Vagina (tissue), 2 donors: ENCODE results near the gene CTSH. TPM values are rescaled to one million over a fixed set of nuclear protein-coding genes. Genes with fewer than 3 reads are reported as not detected.

Experiments
- DNase-seq, 2 donors: peaks; one replicate each; pipeline ENCODE4 v3.0.0-alpha.2; 2017; ENCODE audit errors: extremely low spot score in 2 of 2
- H3K27ac ChIP-seq: fragments of 200-600 bp; sonication (generic); one replicate; pipeline ENCODE4 v1.5.1; 2019
- H3K27me3 ChIP-seq: fragments of 200-600 bp; sonication (generic); one replicate; pipeline ENCODE4 v1.5.1; 2019
- H3K36me3 ChIP-seq, 2 donors: fragments of 200-600 bp; sonication (generic); one replicate each; pipeline ENCODE4 v1.5.1; 2017 to 2019
- H3K4me1 ChIP-seq: fragments of 200-600 bp; sonication (generic); one replicate; pipeline ENCODE4 v1.5.1; 2019
- H3K4me3 ChIP-seq, 2 donors: fragments of 200-600 bp; sonication (generic); 1 replicate in 1 of 2; 2 replicates in 1 of 2; pipeline ENCODE4 v1.5.1; 2016 to 2019
- H3K9me3 ChIP-seq: fragments of 200-600 bp; sonication (generic); one replicate; pipeline ENCODE4 v1.5.1; 2019
- POLR2A ChIP-seq, 2 donors: fragments of 450-650 bp; IDR thresholded peaks; one replicate each; pipeline ENCODE4 v1.6.1; 2017; ENCODE audit warnings: antibody characterized with exemption in 2 of 2, mild to moderate bottlenecking in 2 of 2, moderate library complexity in 2 of 2
- POLR2AphosphoS5 ChIP-seq, 2 donors: sonication (generic); formaldehyde crosslinking; IDR thresholded peaks; one replicate each; pipeline ENCODE4 v1.9.0; 2017; ENCODE audit warnings: antibody characterized with exemption in 2 of 2, mild to moderate bottlenecking in 2 of 2, low read depth in 1 of 2; ENCODE audit not compliant: insufficient read depth in 1 of 2
- intact Hi-C: fragments of 100-400 bp; cut with DNase I; formaldehyde crosslinking; loops from one replicate; pipeline ENCODE4 v1.15.1; 2023
- total RNA-seq: library from RNA; depleted of rRNA; stranded (reverse); fragments of >200 nt; gene quantifications from one replicate; pipeline ENCODE4 v1.2.3, GENCODE V29; 2016
- TF ChIP-seq, protein P1 (sequence below), 3 experiments: fragments of 450-650 bp in 2 of 3; fragments of 200-600 bp in 1 of 3; sonication (generic) in 1 of 3; IDR thresholded peaks; one replicate each; pipeline ENCODE4 v1.5.1; 2017 to 2019; ENCODE audit warnings: antibody characterized with exemption in 3 of 3, mild to moderate bottlenecking in 2 of 3, moderate library complexity in 2 of 3

CTSH gene
- total RNA-seq, 1 donor from 2014 or later, result 110 TPM

DNA sequence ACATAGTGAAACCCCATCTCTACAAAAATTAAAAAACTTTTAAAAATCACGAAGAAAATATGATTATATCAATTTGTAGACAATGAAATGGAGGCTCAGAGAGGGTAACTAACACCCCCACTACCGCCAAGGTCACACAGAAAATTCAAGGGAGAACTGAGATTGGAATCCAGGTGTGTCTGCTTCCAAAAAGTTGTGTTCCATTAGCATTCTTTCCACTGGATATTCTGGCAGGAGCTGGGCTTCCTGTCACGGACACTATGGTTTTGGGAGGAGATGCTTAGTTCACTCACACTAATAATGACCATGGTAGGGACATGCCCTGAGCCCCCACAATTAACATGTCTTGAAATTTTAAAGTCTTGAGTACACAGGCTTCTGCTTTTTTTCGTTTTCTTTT is 28.8 kb downstream of the CTSH start:
- TF ChIP-seq POLR2A (IDR thresholded peaks at IDR 0.05) (no peak), POLR2AphosphoS5 (IDR thresholded peaks at IDR 0.05; ENCODE audit: insufficient read depth in 1 of 2, low read depth in 1 of 2) (no peak)
- TF ChIP-seq, protein P1, sequence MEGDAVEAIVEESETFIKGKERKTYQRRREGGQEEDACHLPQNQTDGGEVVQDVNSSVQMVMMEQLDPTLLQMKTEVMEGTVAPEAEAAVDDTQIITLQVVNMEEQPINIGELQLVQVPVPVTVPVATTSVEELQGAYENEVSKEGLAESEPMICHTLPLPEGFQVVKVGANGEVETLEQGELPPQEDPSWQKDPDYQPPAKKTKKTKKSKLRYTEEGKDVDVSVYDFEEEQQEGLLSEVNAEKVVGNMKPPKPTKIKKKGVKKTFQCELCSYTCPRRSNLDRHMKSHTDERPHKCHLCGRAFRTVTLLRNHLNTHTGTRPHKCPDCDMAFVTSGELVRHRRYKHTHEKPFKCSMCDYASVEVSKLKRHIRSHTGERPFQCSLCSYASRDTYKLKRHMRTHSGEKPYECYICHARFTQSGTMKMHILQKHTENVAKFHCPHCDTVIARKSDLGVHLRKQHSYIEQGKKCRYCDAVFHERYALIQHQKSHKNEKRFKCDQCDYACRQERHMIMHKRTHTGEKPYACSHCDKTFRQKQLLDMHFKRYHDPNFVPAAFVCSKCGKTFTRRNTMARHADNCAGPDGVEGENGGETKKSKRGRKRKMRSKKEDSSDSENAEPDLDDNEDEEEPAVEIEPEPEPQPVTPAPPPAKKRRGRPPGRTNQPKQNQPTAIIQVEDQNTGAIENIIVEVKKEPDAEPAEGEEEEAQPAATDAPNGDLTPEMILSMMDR (IDR thresholded peaks at IDR 0.05), result no peak
- Histone ChIP-seq H3K36me3 (peaks cover 0 to 11% of the 10 kb centered on the region in 2 donors), H3K4me1 (peaks cover 47% of the 10 kb centered on the region), H3K27me3 (no peaks in the 10 kb centered on the region), H3K4me3 (no peak overlapping the region), H3K9me3 (no peaks in the 10 kb centered on the region), H3K27ac (peak overlapping the region; percentile 90)
- no peak for DNase-seq
- intact Hi-C loops, result loop anchor here (10.0 kb wide), 1 partner anchor 59 kb away; no protein-coding TSS in a partner anchor

DNA sequence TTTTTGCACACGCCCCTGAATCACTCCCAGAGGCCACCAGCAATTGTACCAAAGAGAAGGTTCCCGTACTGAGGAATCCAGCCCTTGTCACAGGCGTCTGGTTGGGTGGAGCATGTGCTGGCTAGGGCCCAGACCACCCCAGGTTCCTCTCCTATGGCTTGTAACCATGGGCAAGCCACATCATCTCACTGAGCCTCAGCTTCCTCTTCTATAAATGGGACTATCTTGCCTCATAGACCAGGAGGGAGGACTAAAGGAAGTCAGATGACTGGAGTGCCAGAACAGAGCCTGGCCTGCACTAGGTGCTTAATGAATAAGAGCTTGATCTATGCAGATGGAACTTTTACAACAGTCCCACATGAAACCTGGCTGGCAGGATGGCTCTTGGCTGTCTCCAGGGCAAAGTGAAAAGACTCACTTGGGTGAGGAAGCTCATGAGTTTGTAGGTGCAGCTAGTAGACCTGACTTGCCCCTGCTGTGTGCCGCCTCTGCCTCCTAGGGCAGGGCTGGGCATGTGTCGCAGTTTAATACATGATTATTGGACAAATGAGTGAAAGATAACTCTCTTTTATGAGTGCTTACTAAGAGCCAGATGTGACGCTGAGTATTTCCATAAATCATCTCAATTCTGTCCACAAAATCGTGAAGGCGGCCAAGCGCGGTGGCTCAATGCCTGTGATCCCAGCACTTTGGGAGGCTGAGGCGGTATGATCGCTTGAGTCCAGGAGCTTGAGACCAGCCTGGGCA is 29.3 kb downstream of the CTSH start:
- peak in 1 of 2 donors; percentile 96 for DNase-seq
- Histone ChIP-seq H3K36me3 (peaks cover 0 to 10% of the 10 kb centered on the region in 2 donors), H3K27me3 (no peaks in the 10 kb centered on the region), H3K27ac (peak overlapping the region; percentile 90), H3K9me3 (no peaks in the 10 kb centered on the region), H3K4me1 (peaks cover 47% of the 10 kb centered on the region), H3K4me3 (no peak overlapping the region)
- TF ChIP-seq POLR2A (IDR thresholded peaks at IDR 0.05) (no peak), POLR2AphosphoS5 (IDR thresholded peaks at IDR 0.05; ENCODE audit: insufficient read depth in 1 of 2, low read depth in 1 of 2) (peak; percentile 60 to 77)
- TF ChIP-seq, protein P1 (IDR thresholded peaks at IDR 0.05), result no peak
- intact Hi-C loops, result loop anchor here (10.0 kb wide), 1 partner anchor 59 kb away; no protein-coding TSS in a partner anchor

DNA sequence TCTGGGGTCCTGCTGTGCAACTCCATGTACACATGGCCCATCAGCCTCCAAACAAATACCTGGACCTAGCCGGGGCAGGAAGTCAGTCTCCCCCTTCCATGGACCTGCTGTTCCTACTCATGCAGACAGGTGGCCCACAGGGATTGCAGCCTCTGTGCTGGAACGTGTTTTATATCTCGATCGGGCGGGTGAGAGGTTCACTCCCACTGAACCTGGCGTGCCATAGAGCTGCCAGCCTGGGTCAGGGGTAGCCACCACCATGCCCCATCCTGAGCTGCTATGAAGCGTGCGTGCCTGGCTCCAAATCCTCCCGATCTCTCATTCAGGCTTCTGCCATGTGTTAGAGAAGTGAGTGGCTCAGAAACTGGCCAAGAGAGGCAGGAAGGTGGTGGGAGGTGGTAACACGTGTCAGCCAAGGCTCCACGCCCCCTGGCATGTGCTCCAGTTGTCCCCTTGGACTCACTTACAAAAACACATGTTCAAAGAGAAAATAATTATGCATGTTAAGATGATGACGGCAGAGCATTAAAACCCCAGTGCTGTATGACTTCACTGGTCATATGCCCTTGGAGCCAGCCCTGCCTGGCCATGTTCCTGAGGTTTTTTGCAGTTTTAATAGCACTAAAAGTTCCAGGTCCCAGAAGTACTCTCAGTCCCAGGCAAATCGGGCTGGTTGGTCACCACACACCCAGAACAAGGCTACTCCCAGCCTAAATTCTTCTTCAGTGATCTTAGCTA is 30.6 kb downstream of the CTSH start:
- intact Hi-C loops, result loop anchor here (10.0 kb wide), 1 partner anchor 61 kb away; no protein-coding TSS in a partner anchor
- H3K27ac ChIP-seq, result peak overlapping the region; percentile 90
- peak in 1 of 2 donors; percentile 94 for DNase-seq
- H3K36me3 ChIP-seq, result peaks cover 0 to 7% of the 10 kb centered on the region in 2 donors
- no peaks in the 10 kb centered on the region for H3K27me3 ChIP-seq
- peaks cover 47% of the 10 kb centered on the region for H3K4me1 ChIP-seq
- TF ChIP-seq POLR2A (IDR thresholded peaks at IDR 0.05) (no peak), POLR2AphosphoS5 (IDR thresholded peaks at IDR 0.05; ENCODE audit: insufficient read depth in 1 of 2, low read depth in 1 of 2) (peak; percentile 76 to 79)
- TF ChIP-seq, protein P1 (IDR thresholded peaks at IDR 0.05), result peak; percentile 38 to 64 (median 48)
- H3K9me3 ChIP-seq, result no peaks in the 10 kb centered on the region
- no peak overlapping the region for H3K4me3 ChIP-seq

DNA sequence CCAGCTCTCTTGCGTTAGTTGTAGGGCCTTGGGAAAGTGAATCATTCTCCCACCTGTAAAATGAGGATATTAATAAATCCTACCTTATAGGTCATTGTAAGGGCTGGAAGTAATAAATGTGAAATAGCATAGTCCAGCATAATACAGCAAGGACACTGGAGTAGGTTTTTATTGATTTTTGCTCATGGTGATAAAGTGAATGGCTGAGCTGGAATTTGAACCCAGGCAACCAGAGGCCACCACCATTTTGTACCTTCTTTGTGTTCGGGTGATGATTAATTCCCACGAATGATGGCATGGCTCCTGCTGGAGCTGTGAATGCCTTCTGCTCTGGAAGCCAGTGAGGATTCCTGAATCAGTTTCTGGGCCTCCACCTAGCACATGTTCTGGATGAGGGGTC is 31.8 kb downstream of the CTSH start:
- H3K27me3 ChIP-seq, result no peaks in the 10 kb centered on the region
- TF ChIP-seq POLR2A (IDR thresholded peaks at IDR 0.05) (no peak), POLR2AphosphoS5 (IDR thresholded peaks at IDR 0.05; ENCODE audit: insufficient read depth in 1 of 2, low read depth in 1 of 2) (no peak)
- TF ChIP-seq, protein P1 (IDR thresholded peaks at IDR 0.05), result no peak
- no peaks in the 10 kb centered on the region for H3K9me3 ChIP-seq
- intact Hi-C loops, result loop anchor here (10.0 kb wide), 1 partner anchor 62 kb away; no protein-coding TSS in a partner anchor
- peaks cover 47% of the 10 kb centered on the region for H3K4me1 ChIP-seq
- H3K4me3 ChIP-seq, result no peak overlapping the region
- DNase-seq, result no peak
- H3K36me3 ChIP-seq, result peaks cover 0 to 6% of the 10 kb centered on the region in 2 donors
- peak overlapping the region; percentile 90 for H3K27ac ChIP-seq
